GM23338 (cell line): ENCODE data around the gene SPDYE2.
"Not testable (repeated sequence)": the region's sequence is repeated elsewhere in the genome, so short reads cannot be mapped to it uniquely, and the experiment has no call there.

ENCODE experiments used
- CREB1 ChIP-seq: fragments of 250-450 bp; sonication (Bioruptor Pico); IDR thresholded peaks from 2 replicates; pipeline ENCODE4 v1.5.0; 2020; ENCODE audit warnings: low read depth, mild to moderate bottlenecking, moderate library complexity
- CTCF ChIP-seq, 2 experiments: fragments of 200-600 bp in 1 of 2; sonication (generic) in 1 of 2; conservative IDR thresholded peaks; 2 replicates each; pipeline versions ENCODE4 v1.5.1 to v1.6.1; 2016 to 2017; ENCODE audit warnings: antibody characterized with exemption in 2 of 2, low read depth in 2 of 2, mild to moderate bottlenecking in 2 of 2, moderate library complexity in 1 of 2
- ETS1 ChIP-seq: IDR thresholded peaks from 2 replicates; pipeline ENCODE4 v1.6.1; 2016; ENCODE audit warnings: antibody characterized with exemption
- EZH2 ChIP-seq: fragments of 200-600 bp; sonication (generic); IDR thresholded peaks from one replicate; pipeline ENCODE4 v1.8.0; 2017; ENCODE audit warnings: antibody characterized with exemption, mild to moderate bottlenecking, low read depth; ENCODE audit not compliant: unreplicated experiment
- EZH2phosphoT487 ChIP-seq: fragments of 200-600 bp; sonication (generic); IDR thresholded peaks from one replicate; pipeline ENCODE4 v1.8.1; 2018; ENCODE audit warnings: antibody characterized with exemption; ENCODE audit not compliant: unreplicated experiment
- JUNB ChIP-seq: IDR thresholded peaks from one replicate; pipeline ENCODE4 v1.6.1; 2016; ENCODE audit warnings: antibody characterized with exemption; ENCODE audit not compliant: unreplicated experiment
- NANOG ChIP-seq: IDR thresholded peaks from 2 replicates; pipeline ENCODE4 v1.6.1; 2016; ENCODE audit warnings: antibody characterized with exemption, borderline replicate concordance
- POLR2AphosphoS5 ChIP-seq: IDR thresholded peaks from 2 replicates; pipeline ENCODE4 v1.6.1; 2016; ENCODE audit warnings: antibody characterized with exemption, low read depth
- STAT1 ChIP-seq: IDR thresholded peaks from one replicate; pipeline ENCODE4 v1.6.1; 2016; ENCODE audit warnings: antibody characterized with exemption; ENCODE audit not compliant: unreplicated experiment
- ZNF114 ChIP-seq: fragments of 250-450 bp; sonication (Bioruptor Pico); IDR thresholded peaks from 2 replicates; pipeline ENCODE4 v1.5.0; 2020; ENCODE audit warnings: mild to moderate bottlenecking, moderate library complexity
- ZNF331 ChIP-seq: fragments of 250-450 bp; sonication (Bioruptor Pico); IDR thresholded peaks from 2 replicates; pipeline ENCODE4 v1.5.0; 2020; ENCODE audit warnings: low read depth, mild to moderate bottlenecking, moderate library complexity
- TF ChIP-seq, protein P1 (sequence below): IDR thresholded peaks from one replicate; pipeline ENCODE4 v1.6.1; 2018; ENCODE audit warnings: antibody characterized with exemption; ENCODE audit not compliant: unreplicated experiment

DNA sequence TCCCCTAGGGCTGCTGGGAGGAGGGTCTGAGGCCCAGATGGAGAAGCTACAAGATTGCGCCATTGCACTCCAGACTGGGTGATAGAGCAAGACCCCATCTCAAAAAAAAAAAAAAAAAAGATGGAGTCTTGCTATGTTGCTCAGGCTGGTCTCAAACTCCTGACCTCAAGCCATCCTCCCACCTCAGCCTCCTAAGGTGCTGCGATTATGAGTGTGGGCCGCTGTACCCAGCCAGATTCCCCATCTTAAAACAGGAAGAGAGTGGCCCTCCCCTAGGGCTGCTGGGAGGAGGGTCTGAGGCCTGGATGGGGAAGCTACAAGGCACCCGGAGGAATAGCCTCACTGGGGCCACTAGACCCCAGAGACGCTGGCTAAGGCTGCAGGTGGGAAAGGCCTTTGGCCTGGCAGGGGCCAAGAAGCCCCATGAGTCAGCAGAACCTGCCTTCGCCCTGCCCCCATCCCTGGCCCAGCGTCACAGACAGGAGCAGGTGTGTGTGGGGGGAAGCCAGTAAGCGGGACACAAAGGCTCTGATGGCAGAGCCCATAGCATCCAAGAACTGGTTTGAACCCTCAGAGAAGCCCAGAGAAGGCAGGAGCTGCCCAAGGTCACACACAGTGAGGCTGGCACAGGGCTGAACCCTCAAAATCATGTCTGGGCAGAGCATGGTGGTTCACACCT is 43.5 kb upstream of the SPDYE2 start:
- not testable (repeated sequence) for TF ChIP-seq CTCF (conservative IDR thresholded peaks at IDR 0.05; ENCODE audit: low read depth in 2 of 2); EZH2phosphoT487; ZNF114 (CRISPR knock-in tag); ETS1; POLR2AphosphoS5; EZH2; ZNF331 (CRISPR knock-in tag); CREB1; JUNB; STAT1; NANOG
- TF ChIP-seq, protein P1, sequence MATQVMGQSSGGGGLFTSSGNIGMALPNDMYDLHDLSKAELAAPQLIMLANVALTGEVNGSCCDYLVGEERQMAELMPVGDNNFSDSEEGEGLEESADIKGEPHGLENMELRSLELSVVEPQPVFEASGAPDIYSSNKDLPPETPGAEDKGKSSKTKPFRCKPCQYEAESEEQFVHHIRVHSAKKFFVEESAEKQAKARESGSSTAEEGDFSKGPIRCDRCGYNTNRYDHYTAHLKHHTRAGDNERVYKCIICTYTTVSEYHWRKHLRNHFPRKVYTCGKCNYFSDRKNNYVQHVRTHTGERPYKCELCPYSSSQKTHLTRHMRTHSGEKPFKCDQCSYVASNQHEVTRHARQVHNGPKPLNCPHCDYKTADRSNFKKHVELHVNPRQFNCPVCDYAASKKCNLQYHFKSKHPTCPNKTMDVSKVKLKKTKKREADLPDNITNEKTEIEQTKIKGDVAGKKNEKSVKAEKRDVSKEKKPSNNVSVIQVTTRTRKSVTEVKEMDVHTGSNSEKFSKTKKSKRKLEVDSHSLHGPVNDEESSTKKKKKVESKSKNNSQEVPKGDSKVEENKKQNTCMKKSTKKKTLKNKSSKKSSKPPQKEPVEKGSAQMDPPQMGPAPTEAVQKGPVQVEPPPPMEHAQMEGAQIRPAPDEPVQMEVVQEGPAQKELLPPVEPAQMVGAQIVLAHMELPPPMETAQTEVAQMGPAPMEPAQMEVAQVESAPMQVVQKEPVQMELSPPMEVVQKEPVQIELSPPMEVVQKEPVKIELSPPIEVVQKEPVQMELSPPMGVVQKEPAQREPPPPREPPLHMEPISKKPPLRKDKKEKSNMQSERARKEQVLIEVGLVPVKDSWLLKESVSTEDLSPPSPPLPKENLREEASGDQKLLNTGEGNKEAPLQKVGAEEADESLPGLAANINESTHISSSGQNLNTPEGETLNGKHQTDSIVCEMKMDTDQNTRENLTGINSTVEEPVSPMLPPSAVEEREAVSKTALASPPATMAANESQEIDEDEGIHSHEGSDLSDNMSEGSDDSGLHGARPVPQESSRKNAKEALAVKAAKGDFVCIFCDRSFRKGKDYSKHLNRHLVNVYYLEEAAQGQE, result not testable (repeated sequence)
